Astrocyte of the hippocampus (primary cell): Measurements from ENCODE around the gene ILKAP.

Source experiments
- DNase-seq: peaks from one replicate; pipeline ENCODE4 v3.0.0; 2011; ENCODE audit warnings: low read depth, low spot score

ILKAP gene

GRCh38 chr2:238166391-238167343, 36.8 kb downstream of the ILKAP start:
- DNase-seq, result no peak

DNA sequence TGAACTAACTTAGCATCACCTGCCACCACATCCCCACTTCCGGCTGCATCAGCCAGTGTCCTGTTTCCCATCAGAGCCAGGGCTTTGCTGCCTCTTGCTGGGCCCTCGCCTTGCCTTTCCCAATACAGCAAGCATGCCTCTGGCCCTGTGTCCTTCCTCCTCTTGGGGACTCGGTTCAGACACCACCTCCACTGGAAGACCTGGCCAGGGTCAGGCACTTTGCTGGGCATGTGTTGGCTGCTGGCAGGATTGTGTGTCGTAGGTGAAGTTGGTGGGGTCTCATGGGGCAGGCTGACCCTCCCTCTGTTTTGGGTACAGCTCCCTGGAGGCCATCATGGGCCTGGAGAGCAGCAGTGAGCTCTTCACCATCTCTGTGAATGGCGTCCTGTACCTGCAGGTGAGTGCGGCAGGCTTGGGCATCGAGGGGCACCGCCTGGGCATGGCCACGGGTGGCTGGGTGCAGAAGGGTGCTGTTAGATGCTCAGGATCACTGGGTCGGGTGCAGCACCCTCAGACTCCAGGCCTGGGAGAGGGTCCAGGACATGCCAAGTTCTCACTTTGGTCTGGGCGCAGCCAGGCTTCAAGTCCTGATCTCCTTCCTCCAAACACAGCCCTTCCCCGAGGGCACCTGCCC, 38.1 kb downstream of the ILKAP start:
- no peak for DNase-seq

GRCh38 chr2:238164906-238165287, 38.6 kb downstream of the ILKAP start:
- DNase-seq, result no peak

GRCh38 chr2:238163481-238164198, 39.9 kb downstream of the ILKAP start:
- peak; percentile 50 for DNase-seq

GRCh38 chr2:238162846-238163441, 40.6 kb downstream of the ILKAP start:
- peak; percentile 71 for DNase-seq

- DNase-seq, result no peak
These were observed 41.1 kb downstream of the ILKAP start for GRCh38 chr2:238162251-238162845.

DNA sequence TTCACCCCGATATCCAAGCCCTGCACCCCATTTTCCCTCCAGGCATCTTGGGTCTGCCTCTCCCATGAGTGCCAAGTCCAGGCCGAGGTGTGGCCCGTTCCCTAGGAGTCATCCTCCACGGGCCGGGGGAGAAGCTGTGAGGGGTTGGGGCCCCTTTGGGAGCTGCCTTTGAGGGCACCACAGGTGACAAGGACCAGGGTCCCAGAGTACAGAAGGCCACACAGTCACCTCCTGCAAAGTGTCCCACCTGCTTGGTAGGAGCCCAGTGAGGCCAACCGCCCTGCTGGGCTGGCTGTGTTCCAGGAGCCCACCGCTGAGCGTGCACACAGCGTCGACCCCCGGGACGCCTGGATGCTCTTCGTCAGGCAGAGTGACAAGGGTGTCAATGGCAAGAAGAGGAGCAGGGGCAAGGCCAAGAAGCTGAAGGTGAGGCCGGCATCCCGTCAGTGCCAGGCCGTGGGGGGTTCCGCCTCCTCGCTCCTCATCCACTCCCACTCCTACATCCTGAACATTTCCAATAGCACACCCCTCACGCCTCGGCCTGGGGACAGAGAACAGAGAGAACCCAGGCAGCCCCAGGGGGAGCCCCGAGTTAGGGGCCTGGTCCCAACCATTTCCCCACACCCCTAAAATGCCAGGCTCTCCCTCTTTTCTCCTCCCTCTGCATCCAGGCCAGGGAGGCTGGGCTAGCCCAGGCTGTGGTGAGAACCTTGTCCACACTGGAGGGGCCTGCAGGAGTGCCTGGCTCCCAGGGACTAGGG, 42.0 kb downstream of the ILKAP start:
- DNase-seq, result no peak

DNA sequence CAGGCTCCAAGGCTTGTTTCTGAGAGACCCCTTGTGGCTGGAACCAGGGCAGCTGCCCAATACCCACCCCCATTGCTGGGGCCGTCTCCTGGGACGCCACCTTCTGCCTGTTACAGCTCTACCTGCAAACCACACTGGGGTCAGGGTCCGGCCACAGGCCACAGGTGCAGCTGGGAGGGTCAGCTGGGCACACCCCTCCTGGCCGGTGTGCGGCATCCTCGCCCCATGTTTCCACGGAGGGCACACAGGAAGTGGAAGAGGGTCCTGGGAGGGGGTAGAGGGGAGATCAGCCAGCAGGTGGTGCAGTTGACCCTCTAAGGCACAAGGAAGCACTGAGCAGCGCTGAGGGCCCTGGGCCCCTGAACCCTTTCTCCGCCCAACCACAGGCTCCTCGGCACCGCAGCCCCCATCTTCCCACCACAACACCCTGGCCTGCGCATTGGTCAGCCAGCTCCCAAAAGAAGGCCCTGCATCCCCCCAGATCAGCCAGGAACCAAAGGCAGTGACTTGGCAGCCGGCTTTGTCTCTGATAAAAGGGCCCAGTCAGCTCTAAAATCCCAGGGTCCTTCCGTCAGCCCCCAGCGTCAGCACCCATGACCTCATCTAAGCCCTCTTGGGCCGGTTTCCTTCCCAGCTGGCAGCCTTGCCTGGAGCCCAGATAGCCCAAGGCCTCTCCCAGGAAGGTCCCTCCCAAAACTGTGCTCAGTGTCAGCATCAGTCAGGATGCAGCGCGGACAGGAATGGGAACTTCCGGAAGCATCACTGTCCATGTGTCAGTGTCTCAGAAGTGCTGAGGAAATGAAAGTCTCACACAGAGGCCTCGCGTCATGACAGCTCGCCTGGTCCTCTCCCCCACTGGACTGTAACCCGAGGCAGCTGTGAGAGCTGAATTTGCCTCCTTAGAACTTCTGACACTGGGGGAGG, 43.0 kb downstream of the ILKAP start:
- no peak for DNase-seq

DNA sequence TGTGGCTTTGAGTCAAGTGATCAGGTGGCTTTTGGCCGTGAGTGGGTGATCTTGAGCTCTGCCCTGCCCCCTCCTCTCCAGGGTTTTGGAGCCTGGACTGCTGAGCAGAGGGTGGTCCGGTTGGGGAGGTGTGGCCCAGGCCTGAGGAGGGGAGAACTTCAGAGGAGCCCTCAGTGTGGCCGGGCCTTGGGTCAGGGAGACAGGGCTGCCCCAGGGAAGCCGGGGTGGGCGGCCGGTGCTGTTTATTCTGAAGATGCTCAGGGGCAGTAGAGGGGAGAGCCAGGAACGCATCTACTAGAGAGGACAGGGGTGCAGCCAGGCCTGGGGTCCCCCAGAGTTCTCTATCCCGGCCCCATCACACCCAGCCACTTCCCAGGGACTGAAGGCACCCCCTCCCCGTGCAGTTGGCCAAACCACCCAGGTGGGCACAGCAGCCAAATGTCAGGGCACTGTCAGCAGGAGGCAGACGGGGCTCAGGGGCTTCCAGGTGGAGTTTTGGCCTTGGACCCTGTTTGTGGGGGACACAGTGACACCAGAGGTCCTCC, 43.8 kb downstream of the ILKAP start:
- DNase-seq, result no peak

DNA sequence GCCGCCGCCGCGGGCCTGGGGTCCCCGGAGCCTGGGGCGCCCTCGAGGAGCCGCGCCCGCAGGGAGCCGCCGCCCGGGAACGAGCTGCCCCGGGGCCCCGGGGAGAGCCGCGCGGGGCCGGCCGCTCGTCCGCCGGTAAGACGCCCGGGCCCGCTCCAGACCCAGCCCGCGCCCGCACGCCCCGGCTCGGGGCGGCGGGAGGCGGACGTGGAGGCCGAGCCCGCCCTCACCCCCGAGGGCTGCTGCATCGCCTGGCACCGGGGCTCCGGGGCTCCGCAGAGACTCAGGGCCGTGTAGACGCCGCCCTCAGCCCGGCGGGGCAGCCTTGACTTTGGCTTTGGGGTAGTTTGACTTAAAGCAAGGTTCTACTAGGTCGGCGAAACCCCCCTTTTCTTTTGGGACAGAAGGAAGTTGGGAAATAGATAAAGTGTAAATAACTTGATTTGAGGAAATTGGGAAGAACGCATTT, 44.4 kb downstream of the ILKAP start:
- no peak for DNase-seq

DNA sequence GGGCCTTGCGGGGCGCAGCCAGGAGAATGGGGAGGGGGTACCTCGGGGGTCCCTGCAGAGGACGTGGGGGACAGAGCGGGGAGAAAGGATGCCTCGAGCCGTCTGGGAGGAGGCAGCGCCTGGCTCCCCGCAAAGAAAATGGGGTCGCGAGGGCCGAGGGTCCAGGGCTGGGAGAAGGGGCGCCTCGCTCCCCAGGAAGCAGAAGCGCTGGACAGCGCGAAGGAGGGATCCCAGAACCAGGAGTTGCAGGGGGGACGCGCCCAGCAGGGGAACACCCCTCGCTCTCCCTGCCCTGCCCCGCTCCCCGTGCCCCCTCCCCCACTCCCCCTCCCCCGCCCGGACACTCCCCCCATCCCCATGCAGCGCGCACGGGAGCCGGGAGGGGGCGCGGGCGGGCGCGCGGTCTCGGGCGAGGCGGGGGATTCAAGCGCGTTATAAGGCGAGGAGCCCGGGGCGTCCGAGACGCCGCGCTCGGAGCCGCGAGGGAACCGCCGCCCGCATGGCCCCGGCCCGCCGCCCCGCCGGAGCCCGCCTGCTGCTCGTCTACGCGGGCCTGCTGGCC, 44.9 kb downstream of the ILKAP start, which contains the start of gene ERFE:
Gene ERFE (plus strand): TSS at position 462 of the 562 bp plus-strand sequence. CDS start 38 bp downstream, at position 500.
- peak; percentile 81 for DNase-seq

- no peak for DNase-seq
These were observed 45.4 kb downstream of the ILKAP start for GRCh38 chr2:238158018-238158508.

- DNase-seq, result no peak
These were observed 45.9 kb downstream of the ILKAP start for GRCh38 chr2:238157506-238158017.

DNA sequence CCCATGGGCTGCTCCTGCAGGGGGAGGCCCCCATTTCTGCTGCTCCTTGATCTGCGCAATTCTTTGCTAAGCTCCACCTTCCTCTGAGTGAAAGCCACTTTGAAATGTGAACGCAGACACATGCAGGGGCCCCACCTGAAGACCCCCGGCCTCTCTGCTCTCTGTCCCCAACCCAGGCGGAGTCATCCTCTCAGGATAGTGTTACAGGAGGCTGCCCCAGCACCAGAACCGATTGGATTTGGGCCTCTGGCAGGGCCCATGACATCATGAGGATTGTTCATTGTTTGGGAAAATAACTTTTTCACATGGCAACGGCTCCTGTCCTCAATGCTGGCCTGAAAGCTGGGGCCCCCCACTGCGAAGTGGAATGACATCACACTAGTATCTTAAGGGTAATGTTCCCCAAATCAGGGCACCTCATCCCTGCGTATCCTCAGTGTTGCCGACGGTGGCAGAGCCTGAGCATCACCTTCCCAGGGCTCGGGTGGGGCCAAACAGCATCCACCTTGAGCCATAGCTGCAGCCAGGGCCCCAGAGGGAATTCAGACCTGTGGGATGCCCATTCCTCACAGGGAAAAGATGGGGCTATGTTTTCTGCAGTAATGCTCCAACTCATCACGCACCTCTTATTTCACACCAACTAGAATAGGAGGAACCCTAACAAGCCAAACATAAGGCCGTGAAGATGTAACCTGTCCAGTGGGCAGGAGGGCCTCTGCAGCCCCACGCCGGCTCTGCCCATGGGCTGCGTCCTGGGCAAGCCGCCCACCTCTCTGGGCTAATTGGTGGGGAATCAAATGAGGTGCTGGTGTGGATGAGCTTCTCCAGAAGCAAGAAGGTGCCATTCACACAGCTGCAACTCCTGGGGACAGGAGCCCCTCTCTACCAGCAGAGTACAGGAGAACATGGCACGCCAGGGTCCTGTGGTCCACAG, 47.5 kb downstream of the ILKAP start:
- DNase-seq, result no peak

DNA sequence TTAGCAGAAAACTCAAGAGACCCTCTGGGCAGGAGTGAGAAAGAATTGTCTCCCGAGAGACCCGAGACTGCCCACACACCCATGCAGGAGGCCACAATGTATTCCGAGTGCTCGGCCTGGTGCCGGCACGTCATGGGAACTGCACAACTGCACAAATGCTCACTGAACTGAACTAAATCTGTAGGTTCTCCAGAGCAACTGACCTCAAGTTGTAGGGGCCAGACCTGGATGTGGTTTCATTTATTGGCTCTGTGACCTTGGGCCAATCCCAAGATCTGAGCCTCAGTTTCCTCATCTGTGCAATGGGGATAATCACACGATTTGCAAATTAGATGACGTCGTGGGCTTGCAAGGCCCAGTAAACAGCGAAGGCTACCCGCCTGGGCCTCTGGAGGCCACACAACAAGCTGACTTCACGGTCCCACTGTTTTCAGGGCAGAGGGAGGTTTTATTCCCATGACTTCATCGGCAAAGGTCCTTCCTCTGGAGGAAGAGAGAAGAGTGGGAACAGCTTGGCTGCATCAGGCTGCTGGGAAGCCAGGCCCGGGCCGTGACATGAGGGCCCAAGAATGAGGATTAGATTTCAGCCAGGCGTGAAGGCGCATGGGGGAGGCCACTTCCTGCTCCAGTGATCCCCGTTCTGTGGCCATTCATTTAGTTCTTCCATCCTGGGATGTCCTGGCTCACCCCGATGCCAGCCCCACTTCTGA, 48.3 kb downstream of the ILKAP start:
- DNase-seq, result peak; percentile 56

DNA sequence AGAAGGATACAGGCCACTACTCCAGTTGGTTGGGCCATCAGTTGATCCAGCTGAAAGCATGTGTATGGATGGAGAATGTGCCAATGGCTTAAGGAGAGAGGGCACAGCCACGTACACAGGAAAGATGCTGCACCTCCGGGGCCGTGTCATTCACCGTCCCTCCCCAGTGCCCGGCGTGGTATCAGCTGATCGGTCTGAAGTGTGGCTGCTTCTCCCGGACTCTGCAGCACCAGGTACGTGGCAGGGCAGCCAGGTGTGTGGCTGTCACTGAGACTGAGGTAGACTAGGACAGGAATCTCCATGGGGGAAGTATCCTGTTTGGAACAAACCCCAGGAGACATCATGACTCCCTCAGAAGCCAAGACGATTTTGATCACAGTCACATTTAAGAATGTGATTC, 48.9 kb downstream of the ILKAP start:
- no peak for DNase-seq
